Gastrocnemius medialis (tissue), 4 donors: ENCODE results near the gene PRR16. TPM values are rescaled to one million over a fixed set of nuclear protein-coding genes. Genes with fewer than 3 reads are reported as not detected.

ENCODE experiments used
- ATAC-seq, 2 donors: fragments of 150-250 bp; one replicate each; pipeline ENCODE4 v1.9.1; 2016
- DNase-seq, 2 donors: peaks; one replicate each; pipeline ENCODE4 v3.0.0-alpha.2; 2019
- H3K27ac ChIP-seq, 4 donors: fragments of 200-600 bp; sonication (generic); 1 replicate in 1 of 4; 2 replicates in 3 of 4; pipeline ENCODE4 v1.5.1; 2016 to 2018; ENCODE audit warnings: mild to moderate bottlenecking in 2 of 4, moderate library complexity in 1 of 4
- H3K27me3 ChIP-seq, 3 donors: fragments of 200-600 bp; sonication (generic) in 2 of 3; 1 replicate in 1 of 3; 2 replicates in 2 of 3; pipeline versions ENCODE4 v1.5.1 to v1.6.0; 2016 to 2019; ENCODE audit warnings: mild to moderate bottlenecking in 1 of 3, moderate library complexity in 1 of 3
- H3K36me3 ChIP-seq, 2 donors: fragments of 200-600 bp; sonication (generic) in 1 of 2; one replicate each; pipeline ENCODE4 v1.5.1; 2017 to 2018
- H3K4me1 ChIP-seq, 2 donors: fragments of 200-600 bp; sonication (generic) in 1 of 2; one replicate each; pipeline ENCODE4 v1.5.1; 2016 to 2017; ENCODE audit warnings: mild to moderate bottlenecking in 2 of 2
- H3K4me3 ChIP-seq, 4 donors: fragments of 200-600 bp; sonication (generic) in 3 of 4; 1 replicate in 1 of 4; 2 replicates in 3 of 4; pipeline ENCODE4 v1.5.1; 2016 to 2019; ENCODE audit warnings: mild to moderate bottlenecking in 2 of 4
- H3K9me3 ChIP-seq, 3 donors: fragments of 200-600 bp; sonication (generic) in 2 of 3; 1 replicate in 1 of 3; 2 replicates in 2 of 3; pipeline ENCODE4 v1.5.1; 2016 to 2019
- POLR2A ChIP-seq, 2 donors: fragments of 450-650 bp; IDR thresholded peaks; one replicate each; pipeline ENCODE4 v1.6.1; 2017; ENCODE audit warnings: antibody characterized with exemption in 2 of 2, mild to moderate bottlenecking in 2 of 2, moderate library complexity in 2 of 2
- in situ Hi-C, 4 donors: fragments of 200-750 bp; cut with MboI; loops; one replicate each; pipeline versions ENCODE4 v1.15.0 to v1.8.0; 2017; ENCODE audit warnings: low sequenced_read_pairs in 4 of 4
- intact Hi-C: fragments of 100-400 bp; cut with DNase I; formaldehyde crosslinking; loops from one replicate; pipeline ENCODE4 v1.15.1; 2023; ENCODE audit warnings: low total_unique reads
- total RNA-seq, 4 donors: library from RNA; depleted of rRNA; stranded (reverse); fragments of >200 nt; gene quantifications; one replicate each; pipeline versions ENCODE4 v1.1.0 to v1.2.3, GENCODE V29; 2016
- TF ChIP-seq, protein P1 (sequence below), 5 experiments: fragments of 450-650 bp in 3 of 5; fragments of 200-600 bp in 2 of 5; sonication (generic) in 2 of 5; IDR thresholded peaks in 4 of 5; conservative IDR thresholded peaks in 1 of 5; 1 replicate in 4 of 5; 2 replicates in 1 of 5; pipeline ENCODE4 v1.5.1; 2016 to 2019; ENCODE audit warnings: antibody characterized with exemption in 5 of 5, mild to moderate bottlenecking in 3 of 5, moderate library complexity in 3 of 5

The PRR16 gene
- total RNA-seq, 4 donors from 2014 or later: 0.66 to 3.9 (median 2.6) TPM

DNA sequence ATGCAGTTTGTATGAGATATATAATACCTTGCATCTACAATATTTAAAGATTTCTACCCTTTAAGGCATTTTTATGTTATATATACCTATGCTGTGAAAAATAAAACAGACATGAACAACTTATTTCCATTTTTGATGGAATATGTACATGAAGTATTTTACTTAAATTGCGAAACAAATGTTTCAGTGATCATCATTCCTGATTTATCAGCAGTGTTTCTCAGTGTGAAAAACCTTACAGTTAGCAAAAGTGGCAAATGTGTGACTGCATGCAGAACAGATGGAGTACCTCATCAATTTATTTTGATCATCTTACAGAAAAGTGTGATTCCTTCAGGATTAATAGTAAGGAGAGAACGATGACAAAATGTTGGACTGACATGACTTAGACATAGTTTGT is 43.1 kb downstream of the PRR16 start:
- Histone ChIP-seq H3K27ac (no peak overlapping the region), H3K4me3 (no peak overlapping the region), H3K36me3 (no peaks in the 10 kb centered on the region), H3K4me1 (peaks cover 8 to 10% of the 10 kb centered on the region in 2 donors), H3K27me3 (no peaks in the 10 kb centered on the region), H3K9me3 (no peaks in the 10 kb centered on the region)
- no peak for DNase-seq
- no peak for ATAC-seq
- intact Hi-C loops: no loop called here
- TF ChIP-seq POLR2A (IDR thresholded peaks at IDR 0.05): no peak
- TF ChIP-seq, protein P1, sequence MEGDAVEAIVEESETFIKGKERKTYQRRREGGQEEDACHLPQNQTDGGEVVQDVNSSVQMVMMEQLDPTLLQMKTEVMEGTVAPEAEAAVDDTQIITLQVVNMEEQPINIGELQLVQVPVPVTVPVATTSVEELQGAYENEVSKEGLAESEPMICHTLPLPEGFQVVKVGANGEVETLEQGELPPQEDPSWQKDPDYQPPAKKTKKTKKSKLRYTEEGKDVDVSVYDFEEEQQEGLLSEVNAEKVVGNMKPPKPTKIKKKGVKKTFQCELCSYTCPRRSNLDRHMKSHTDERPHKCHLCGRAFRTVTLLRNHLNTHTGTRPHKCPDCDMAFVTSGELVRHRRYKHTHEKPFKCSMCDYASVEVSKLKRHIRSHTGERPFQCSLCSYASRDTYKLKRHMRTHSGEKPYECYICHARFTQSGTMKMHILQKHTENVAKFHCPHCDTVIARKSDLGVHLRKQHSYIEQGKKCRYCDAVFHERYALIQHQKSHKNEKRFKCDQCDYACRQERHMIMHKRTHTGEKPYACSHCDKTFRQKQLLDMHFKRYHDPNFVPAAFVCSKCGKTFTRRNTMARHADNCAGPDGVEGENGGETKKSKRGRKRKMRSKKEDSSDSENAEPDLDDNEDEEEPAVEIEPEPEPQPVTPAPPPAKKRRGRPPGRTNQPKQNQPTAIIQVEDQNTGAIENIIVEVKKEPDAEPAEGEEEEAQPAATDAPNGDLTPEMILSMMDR (IDR thresholded peaks at IDR 0.05 in 4 of 5, conservative IDR thresholded peaks at IDR 0.05 in 1 of 5): no peak
- in situ Hi-C loops: no loop called here

DNA sequence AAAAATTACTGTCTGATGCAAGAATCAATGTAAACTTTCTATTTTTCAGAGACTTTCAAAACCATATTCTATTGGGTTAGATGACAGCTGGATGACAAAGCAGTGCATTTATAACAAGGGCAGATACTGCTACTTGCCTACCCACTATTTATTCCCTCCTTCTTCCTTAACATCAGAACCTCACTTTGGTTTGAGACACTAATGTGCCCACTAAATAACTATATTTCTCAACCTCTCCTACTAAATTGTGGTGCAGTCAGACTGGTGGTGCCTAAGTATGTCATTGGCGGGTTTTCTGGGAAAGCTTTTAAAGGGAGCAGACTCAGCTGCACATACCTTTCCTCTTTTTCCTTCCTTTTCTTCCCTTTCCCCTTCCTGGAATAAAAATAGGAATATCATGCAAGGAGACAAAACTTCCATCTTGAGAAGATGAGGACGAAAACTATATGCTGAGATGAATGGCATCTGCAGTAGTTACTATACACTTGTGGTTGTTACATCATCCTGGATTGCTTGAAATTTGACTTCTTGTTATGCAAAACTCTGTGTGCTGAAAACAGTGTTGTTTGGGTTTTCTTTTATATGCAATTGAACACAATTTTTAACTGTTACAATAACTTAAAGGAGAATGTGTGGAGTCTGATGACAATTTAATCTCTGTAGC is 43.8 kb downstream of the PRR16 start:
- DNase-seq: no peak
- Histone ChIP-seq H3K4me3 (no peak overlapping the region), H3K9me3 (no peaks in the 10 kb centered on the region), H3K27me3 (no peaks in the 10 kb centered on the region), H3K4me1 (peaks cover 8 to 10% of the 10 kb centered on the region in 2 donors), H3K36me3 (no peaks in the 10 kb centered on the region), H3K27ac (no peak overlapping the region)
- in situ Hi-C loops (no loop called here), intact Hi-C loops (no loop called here)
- no peak for ATAC-seq
- no peak for TF ChIP-seq POLR2A (IDR thresholded peaks at IDR 0.05)
- TF ChIP-seq, protein P1 (IDR thresholded peaks at IDR 0.05 in 4 of 5, conservative IDR thresholded peaks at IDR 0.05 in 1 of 5): no peak

DNA sequence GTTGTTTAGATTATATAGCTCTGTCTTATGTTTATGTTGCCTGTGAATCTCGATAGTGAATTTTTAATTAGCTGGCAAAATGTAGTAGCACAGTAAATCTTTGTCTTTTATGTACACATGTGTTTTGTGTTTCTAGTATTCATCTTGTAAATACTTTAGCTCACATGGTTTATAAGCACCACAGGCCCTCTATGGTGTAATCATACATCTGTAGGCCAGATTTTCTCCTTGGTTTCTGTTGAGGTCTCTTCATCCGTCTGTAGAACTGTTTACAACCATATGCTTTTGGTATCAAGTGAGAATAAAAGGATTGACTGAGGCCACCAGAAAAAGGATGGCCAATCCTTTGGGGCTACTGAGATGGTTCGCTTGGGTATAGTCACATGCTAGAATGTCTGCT is 45.0 kb downstream of the PRR16 start:
- in situ Hi-C loops: no loop called here
- no peak for ATAC-seq
- Histone ChIP-seq H3K27me3 (no peaks in the 10 kb centered on the region), H3K4me3 (no peak overlapping the region), H3K9me3 (no peaks in the 10 kb centered on the region), H3K4me1 (peaks cover 8 to 10% of the 10 kb centered on the region in 2 donors), H3K27ac (no peak overlapping the region), H3K36me3 (no peaks in the 10 kb centered on the region)
- TF ChIP-seq, protein P1 (IDR thresholded peaks at IDR 0.05 in 4 of 5, conservative IDR thresholded peaks at IDR 0.05 in 1 of 5): no peak
- no peak for DNase-seq
- intact Hi-C loops: no loop called here

DNA sequence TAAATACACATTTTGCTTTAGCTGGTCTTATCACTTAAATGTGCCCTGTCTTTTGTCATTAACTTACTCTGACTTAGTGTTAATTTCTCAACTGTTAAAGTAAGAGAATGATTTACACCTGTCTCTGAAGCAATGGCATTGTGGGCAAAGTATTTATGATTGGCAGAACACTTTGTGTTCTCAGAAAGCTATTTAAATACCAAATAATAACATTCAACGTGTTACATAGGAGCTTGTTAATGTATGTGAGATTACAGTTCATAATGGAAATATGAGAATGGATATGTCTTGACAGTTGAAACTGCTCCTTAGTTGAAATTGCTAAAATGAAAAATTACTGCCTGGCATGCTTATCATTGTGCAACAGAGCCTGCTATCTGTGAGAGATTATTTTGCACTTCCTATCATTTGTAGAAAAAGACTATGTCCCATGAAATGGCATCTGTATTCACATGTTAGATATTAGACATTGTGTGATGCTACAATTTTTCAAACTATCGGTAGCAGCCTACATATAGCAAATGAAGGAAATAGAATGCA is 46.1 kb downstream of the PRR16 start:
- DNase-seq: no peak
- in situ Hi-C loops (no loop called here), intact Hi-C loops (no loop called here)
- Histone ChIP-seq H3K4me3 (no peak overlapping the region), H3K4me1 (peaks cover 10 to 11% of the 10 kb centered on the region in 2 donors), H3K36me3 (no peaks in the 10 kb centered on the region), H3K27me3 (no peaks in the 10 kb centered on the region), H3K9me3 (no peaks in the 10 kb centered on the region), H3K27ac (no peak overlapping the region)
- TF ChIP-seq, protein P1 (IDR thresholded peaks at IDR 0.05 in 4 of 5, conservative IDR thresholded peaks at IDR 0.05 in 1 of 5): no peak
- TF ChIP-seq POLR2A (IDR thresholded peaks at IDR 0.05): no peak
- no peak for ATAC-seq
